AG04449 (cell line): ENCODE data around the gene APOE.
A peak's percentile ranks its signal among the peaks of the same experiment; 100 is the strongest.

ENCODE experiments used
- CTCF ChIA-PET: fragments of 350-600 bp; formaldehyde crosslinking; extraction: SDS; loops from one replicate; lab custom pipeline; 2021; ENCODE audit warnings: antibody characterized with exemption; lab: Yijun Ruan, JAX
- POLR2A ChIA-PET: fragments of 400-600, 350-600 bp; formaldehyde crosslinking; extraction: SDS; loops from one replicate; lab custom pipeline; 2020; ENCODE audit warnings: antibody characterized with exemption, inconsistent platforms; lab: Yijun Ruan, JAX
- DNase-seq: peaks from one replicate; pipeline ENCODE4 v3.0.0-alpha.2; 2010; ENCODE audit warnings: low read depth, low spot score
- H3K4me3 ChIP-seq: 2 replicates; pipeline ENCODE4 v1.5.1; 2011; ENCODE audit warnings: low read depth, mild to moderate bottlenecking, control low read depth, low read length
- CTCF ChIP-seq: IDR thresholded peaks from one replicate; pipeline ENCODE4 v1.5.1; 2011; ENCODE audit warnings: mild to moderate bottlenecking, moderate library complexity, low read length, control low read depth, inconsistent platforms; ENCODE audit not compliant: insufficient read depth; ENCODE audit errors: missing control alignments

Gene APOE

DNA sequence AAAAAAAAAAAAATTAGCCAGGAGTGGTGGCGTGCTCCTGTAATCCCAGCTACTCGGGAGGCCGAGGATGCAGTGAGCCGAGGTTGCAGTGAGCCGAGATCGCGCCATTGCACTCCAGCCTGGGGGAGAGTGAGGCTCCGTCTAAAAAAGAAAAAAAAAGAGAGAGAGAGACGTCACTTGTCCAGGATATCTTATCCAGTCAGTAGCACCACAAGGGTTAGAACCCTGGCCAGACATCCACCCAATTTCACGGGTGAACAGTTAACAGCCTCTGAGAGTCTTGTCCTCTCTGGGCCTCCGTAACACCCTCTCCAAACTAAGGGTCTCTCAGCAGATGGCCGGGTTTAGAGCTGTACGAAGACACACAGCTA is 48.7 kb downstream of the APOE start:
- TF ChIP-seq CTCF, result no peak
- H3K4me3 ChIP-seq, result peak overlapping the region; percentile 98
- CTCF ChIA-PET, result interaction anchor here (0.6 to 12.8 kb wide), 7 partner anchors 22 to 366 kb away, joined by 3 to 208 read pairs (median 5); partner anchors contain the start of gene APOE
- no peak for DNase-seq
- POLR2A ChIA-PET, result interaction anchor here (0.6 to 1.4 kb wide), 8 partner anchors 14 to 170 kb away, joined by 3 to 4 read pairs (median 3); no protein-coding TSS in a partner anchor

- H3K4me3 ChIP-seq, result peak within 1 kb of the TSS; percentile 98
- CTCF ChIA-PET, result interaction anchor here (1.2 to 12.8 kb wide), 6 partner anchors 22 to 366 kb away, joined by 4 to 208 read pairs (median 6); partner anchors contain the start of gene APOE
- no peak for TF ChIP-seq CTCF
- peak; percentile 70 for DNase-seq
- POLR2A ChIA-PET, result interaction anchor here (0.6 to 1.4 kb wide), 7 partner anchors 13 to 137 kb away, joined by 3 to 4 read pairs (median 3); no protein-coding TSS in a partner anchor
Measured at GRCh38 chr19:44954649-44955504, 49.3 kb downstream of the APOE start, which contains the start of gene CLPTM1. TSS of gene CLPTM1 (plus strand) at chr19:44955380. CDS start at chr19:44955396, 16 bp downstream.

- DNase-seq, result no peak
- ChIA-PET POLR2A (interaction anchor here (1.4 kb wide), 1 partner anchor 64 kb away, joined by 4 read pairs; no protein-coding TSS in a partner anchor), CTCF (interaction anchor here (0.7 to 12.8 kb wide), 7 partner anchors 9 to 367 kb away, joined by 3 to 208 read pairs (median 3); partner anchors contain the start of gene APOE)
- H3K4me3 ChIP-seq, result peak overlapping the region; percentile 93
- TF ChIP-seq CTCF, result no peak
Measured at GRCh38 chr19:44955505-44956439, 50.2 kb downstream of the APOE start.

DNA sequence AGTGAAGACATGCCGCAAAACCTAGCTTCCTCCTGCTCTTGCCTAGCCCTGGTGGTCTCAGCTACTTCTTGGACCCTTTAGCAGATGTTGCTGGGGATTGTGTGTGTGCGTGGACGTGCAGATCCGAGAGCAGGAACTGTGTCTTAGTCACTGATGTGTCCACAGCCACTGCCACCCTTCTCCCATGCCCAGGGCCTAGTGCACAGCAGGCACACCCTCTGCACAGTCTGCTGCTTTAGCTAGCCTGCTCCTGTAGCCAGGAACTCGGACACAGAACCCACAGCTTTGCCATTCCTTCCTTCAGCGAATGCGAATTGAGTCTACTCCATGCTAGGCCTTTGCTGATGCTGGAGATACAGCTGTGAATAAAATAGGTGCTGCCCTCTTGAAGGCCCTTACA is 51.9 kb downstream of the APOE start:
- POLR2A ChIA-PET, result no interaction called here
- no peak for DNase-seq
- CTCF ChIA-PET, result interaction anchor here (0.8 to 12.8 kb wide), 5 partner anchors 9 to 54 kb away, joined by 3 to 208 read pairs (median 4); partner anchors contain the start of gene APOE
- no peak for TF ChIP-seq CTCF
- H3K4me3 ChIP-seq, result no peak overlapping the region

GRCh38 chr19:44958090-44958489 is 52.5 kb downstream of the APOE start:
- ChIA-PET POLR2A (no interaction called here), CTCF (interaction anchor here (0.8 to 12.8 kb wide), 4 partner anchors 31 to 234 kb away, joined by 3 to 208 read pairs (median 5); partner anchors contain the start of gene APOE)
- H3K4me3 ChIP-seq, result no peak overlapping the region
- no peak for TF ChIP-seq CTCF
- DNase-seq, result no peak
